H1 (cell line): ENCODE data around the gene BCAS3.

Experiments
- CREB1 ChIP-seq: IDR thresholded peaks from 2 replicates; pipeline ENCODE4 v1.6.1; 2012; ENCODE audit warnings: inconsistent platforms
- EP300 ChIP-seq, 2 experiments: IDR thresholded peaks; 1 replicate in 1 of 2; 2 replicates in 1 of 2; pipeline ENCODE4 v1.6.1; 2011 to 2012; ENCODE audit warnings: low read depth in 2 of 2, low read length in 2 of 2, mild to moderate bottlenecking in 2 of 2, borderline replicate concordance in 1 of 2, inconsistent platforms in 1 of 2, moderate library complexity in 1 of 2
- EZH2 ChIP-seq: fragments of 200-600 bp; sonication (generic); IDR thresholded peaks from 2 replicates; pipeline ENCODE4 v1.7.1; 2012; ENCODE audit warnings: low read depth, mild to moderate bottlenecking, moderate library complexity, low read length, inconsistent platforms; ENCODE audit not compliant: severe bottlenecking
- POLR2AphosphoS5 ChIP-seq: IDR thresholded peaks from 2 replicates; pipeline ENCODE4 v1.6.1; 2011; ENCODE audit warnings: low read depth, low read length
- SRF ChIP-seq: IDR thresholded peaks from 2 replicates; pipeline ENCODE4 v1.6.1; 2011; ENCODE audit warnings: mild to moderate bottlenecking, low read depth, low read length, moderate library complexity
- TAF1 ChIP-seq: IDR thresholded peaks from 2 replicates; pipeline ENCODE4 v1.6.1; 2011; ENCODE audit warnings: mild to moderate bottlenecking, low read depth, low read length
- TCF12 ChIP-seq: IDR thresholded peaks from 2 replicates; pipeline ENCODE4 v1.6.1; 2011; ENCODE audit warnings: low read depth, mild to moderate bottlenecking, low read length
- TF ChIP-seq, protein P1 (sequence below), 3 experiments: IDR thresholded peaks; 1 replicate in 2 of 3; 2 replicates in 1 of 3; pipeline versions ENCODE4 v1.5.1 to v1.6.1; 2011; ENCODE audit warnings: low read length in 3 of 3, mild to moderate bottlenecking in 3 of 3, inconsistent platforms in 2 of 3, low read depth in 1 of 3, moderate library complexity in 1 of 3; ENCODE audit not compliant: insufficient read depth in 1 of 3; ENCODE audit errors: control extremely low read depth in 1 of 3
- TF ChIP-seq, protein P2 (sequence below): IDR thresholded peaks from 2 replicates; pipeline ENCODE4 v1.6.1; 2012; ENCODE audit warnings: inconsistent platforms

DNA sequence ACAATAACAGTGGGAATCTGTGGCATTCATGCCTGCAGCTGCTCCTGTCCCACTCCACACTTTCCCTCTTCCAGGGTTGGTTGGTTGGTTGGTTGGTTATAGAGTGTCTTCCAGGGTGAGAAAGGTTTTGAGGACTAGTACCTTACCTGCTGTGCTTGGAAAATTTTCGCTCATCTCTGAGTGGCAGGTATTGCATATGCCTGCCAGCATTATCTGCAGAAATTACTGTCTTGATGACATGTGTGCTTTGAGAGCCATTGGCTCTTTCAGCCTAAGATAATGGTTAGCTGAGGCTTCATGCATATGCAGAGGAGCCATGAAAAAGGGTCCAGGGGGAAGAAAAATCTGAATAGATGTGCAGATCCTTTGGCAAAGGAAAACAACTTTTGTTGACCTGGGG is 131.8 kb downstream of the BCAS3 start:
- TF ChIP-seq, protein P1, sequence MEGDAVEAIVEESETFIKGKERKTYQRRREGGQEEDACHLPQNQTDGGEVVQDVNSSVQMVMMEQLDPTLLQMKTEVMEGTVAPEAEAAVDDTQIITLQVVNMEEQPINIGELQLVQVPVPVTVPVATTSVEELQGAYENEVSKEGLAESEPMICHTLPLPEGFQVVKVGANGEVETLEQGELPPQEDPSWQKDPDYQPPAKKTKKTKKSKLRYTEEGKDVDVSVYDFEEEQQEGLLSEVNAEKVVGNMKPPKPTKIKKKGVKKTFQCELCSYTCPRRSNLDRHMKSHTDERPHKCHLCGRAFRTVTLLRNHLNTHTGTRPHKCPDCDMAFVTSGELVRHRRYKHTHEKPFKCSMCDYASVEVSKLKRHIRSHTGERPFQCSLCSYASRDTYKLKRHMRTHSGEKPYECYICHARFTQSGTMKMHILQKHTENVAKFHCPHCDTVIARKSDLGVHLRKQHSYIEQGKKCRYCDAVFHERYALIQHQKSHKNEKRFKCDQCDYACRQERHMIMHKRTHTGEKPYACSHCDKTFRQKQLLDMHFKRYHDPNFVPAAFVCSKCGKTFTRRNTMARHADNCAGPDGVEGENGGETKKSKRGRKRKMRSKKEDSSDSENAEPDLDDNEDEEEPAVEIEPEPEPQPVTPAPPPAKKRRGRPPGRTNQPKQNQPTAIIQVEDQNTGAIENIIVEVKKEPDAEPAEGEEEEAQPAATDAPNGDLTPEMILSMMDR (IDR thresholded peaks at IDR 0.05; ENCODE audit: control extremely low read depth in 1 of 3, insufficient read depth in 1 of 3, low read depth in 1 of 3, low read length in 3 of 3): no peak
- TF ChIP-seq EP300 (IDR thresholded peaks at IDR 0.05; ENCODE audit: borderline replicate concordance in 1 of 2, low read depth in 2 of 2, low read length in 2 of 2) (no peak), TCF12 (no peak), EZH2 (no peak), TAF1 (no peak), SRF (no peak), POLR2AphosphoS5 (no peak), CREB1 (no peak)
- TF ChIP-seq, protein P2, sequence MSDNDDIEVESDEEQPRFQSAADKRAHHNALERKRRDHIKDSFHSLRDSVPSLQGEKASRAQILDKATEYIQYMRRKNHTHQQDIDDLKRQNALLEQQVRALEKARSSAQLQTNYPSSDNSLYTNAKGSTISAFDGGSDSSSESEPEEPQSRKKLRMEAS: no peak
